Measurements from ENCODE around the gene EIF3I.

The EIF3I gene

DNA sequence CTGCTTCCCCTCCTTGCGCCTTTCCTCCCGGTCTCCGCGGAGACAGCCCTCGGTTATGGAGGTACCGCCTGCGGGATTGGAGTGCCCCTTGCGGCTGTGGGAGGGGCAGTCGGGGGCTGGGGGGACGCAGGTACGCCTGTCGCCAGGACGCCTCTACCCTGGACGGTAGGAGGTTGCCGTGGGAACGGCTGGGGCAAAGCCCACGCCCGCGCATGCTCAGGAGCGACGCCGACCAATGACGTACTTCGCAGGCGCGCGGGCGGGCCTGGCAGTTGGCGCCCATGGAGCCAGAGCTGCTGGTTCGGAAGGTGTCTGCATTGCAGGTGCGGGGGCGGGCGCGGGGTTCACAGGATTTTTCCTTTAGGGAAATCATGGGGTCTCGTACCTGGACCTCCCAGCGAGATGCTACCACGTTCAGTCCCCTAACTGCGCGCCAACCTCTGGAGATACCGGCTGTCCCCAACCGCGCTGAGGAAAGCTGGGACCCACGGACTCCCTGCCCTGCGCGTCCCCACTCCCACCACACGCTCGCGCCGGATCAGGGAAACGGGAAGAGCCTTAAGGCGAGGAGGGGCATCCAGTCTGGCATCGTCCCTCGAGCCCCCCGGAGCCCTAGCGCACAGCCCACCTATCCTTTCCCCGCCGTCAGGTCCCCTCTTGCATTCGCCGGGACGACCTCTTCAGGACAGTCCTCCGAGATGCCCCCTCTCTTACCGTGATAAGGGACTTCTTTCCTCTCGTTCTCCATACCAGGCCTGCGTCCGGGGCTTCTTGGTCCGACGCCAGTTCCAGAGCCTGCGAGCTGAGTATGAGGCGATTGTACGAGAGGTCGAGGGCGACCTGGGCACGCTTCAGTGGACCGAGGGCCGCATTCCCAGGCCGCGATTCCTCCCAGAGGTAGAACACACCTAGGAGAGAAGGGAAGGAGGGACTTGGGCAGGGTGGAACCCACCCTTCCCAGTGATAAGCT is 16.5 kb upstream of the EIF3I start, which contains the start of gene IQCC:
Gene IQCC (plus strand): TSS at position 271 of the 970 bp plus-strand sequence. CDS start 11 bp downstream, at position 282.
- H3K14ac ChIP-seq (ENCODE audit: low read length) = peak within 1 kb of the TSS; percentile 63
- H2BK120ac ChIP-seq (ENCODE audit: low read depth, low read length) = no peak within 1 kb of the TSS
- H4K8ac ChIP-seq (ENCODE audit: low read depth, low read length) = peak within 1 kb of the TSS; percentile 95
- H3K9ac ChIP-seq (ENCODE audit: low read depth, low read length, poor library complexity) = peak within 1 kb of the TSS; percentile 99
- no peak within 1 kb of the TSS for H2BK5ac ChIP-seq (ENCODE audit: low read length)
- no CpG with 5 or more reads among the region's 77 CpGs for WGBS, 2 donors (ENCODE audit: extremely low coverage in 2 of 2, insufficient read length in 2 of 2, insufficient replicate concordance in 1 of 2)
- H3K4me1 ChIP-seq (ENCODE audit: control insufficient read depth in 2 of 2, insufficient read depth in 1 of 2, low read depth in 1 of 2, low read length in 2 of 2) = peaks cover 8 to 15% of the 10 kb centered on the region in 2 donors
- no peak within 1 kb of the TSS for H4K91ac ChIP-seq (ENCODE audit: low read depth, low read length, poor library complexity)
- peak; percentile 84 for DNase-seq (ENCODE audit: low spot score)
- H3K36me3 ChIP-seq (replicated peaks in 1 of 2; ENCODE audit: control insufficient read depth in 2 of 2, insufficient read depth in 2 of 2, low read length in 2 of 2) = peaks cover 6 to 29% of the 10 kb centered on the region in 2 donors
- peak within 1 kb of the TSS; percentile 96 for H3K4me2 ChIP-seq (ENCODE audit: insufficient read depth, low read length, poor library complexity, severe bottlenecking)
- peak within 1 kb of the TSS; percentile 94 for H3K18ac ChIP-seq (ENCODE audit: low read length)
- H3K27ac ChIP-seq (replicated peaks; ENCODE audit: low read length) = no peak within 1 kb of the TSS
- peak within 1 kb of the TSS; percentile 85 for H2AFZ ChIP-seq (ENCODE audit: low read length)
- H3K4me3 ChIP-seq (ENCODE audit: low read length in 2 of 2) = peak within 1 kb of the TSS; percentile 72 to 83
- H3K27me3 ChIP-seq (ENCODE audit: control insufficient read depth in 3 of 3, insufficient read depth in 3 of 3, low read depth in 1 of 3, low read length in 3 of 3) = peaks cover 0 to 2% (median 0%) of the 10 kb centered on the region in 3 experiments
- H2BK12ac ChIP-seq (ENCODE audit: low read length) = peak within 1 kb of the TSS; percentile 95
- peaks cover 9% of the 10 kb centered on the region for H3K79me1 ChIP-seq (ENCODE audit: low read depth, low read length)
- peak within 1 kb of the TSS; percentile 90 for H3K23ac ChIP-seq (ENCODE audit: low read depth, low read length, poor library complexity)
- H3K9me3 ChIP-seq (replicated peaks in 1 of 2; ENCODE audit: control insufficient read depth in 2 of 2, insufficient read depth in 1 of 2, low read depth in 1 of 2, low read length in 2 of 2) = no peaks in the 10 kb centered on the region
- peak within 1 kb of the TSS; percentile 10 for H2BK15ac ChIP-seq (ENCODE audit: low read length)
- peak within 1 kb of the TSS; percentile 99 for H2AK5ac ChIP-seq (ENCODE audit: low read depth, low read length)
- peak within 1 kb of the TSS; percentile 93 for H3K4ac ChIP-seq (ENCODE audit: low read length)

DNA sequence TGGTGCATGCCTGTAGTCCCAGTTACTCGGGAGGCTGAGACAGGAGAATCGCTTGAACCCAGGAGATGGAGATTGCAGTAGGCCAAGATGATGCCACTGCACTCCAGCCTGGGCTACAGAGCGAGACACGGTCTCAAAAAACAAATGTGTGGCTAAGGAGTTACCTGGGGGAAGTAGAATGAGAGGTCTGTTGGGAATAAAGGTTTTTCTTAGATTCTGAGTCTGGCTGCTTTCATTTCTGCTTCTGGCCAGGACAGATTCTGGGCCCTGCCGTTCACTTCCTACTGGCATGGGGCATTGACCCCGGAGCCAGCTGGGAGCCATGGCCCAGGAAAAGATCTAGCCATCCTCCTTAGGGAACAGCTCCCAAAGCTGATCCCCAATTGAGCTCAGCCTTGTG is 13.7 kb upstream of the EIF3I start:
- no CpG with 5 or more reads among the region's 6 CpGs for WGBS, 2 donors (ENCODE audit: extremely low coverage in 2 of 2, insufficient read length in 2 of 2, insufficient replicate concordance in 1 of 2)
- no peak for DNase-seq (ENCODE audit: low spot score)
- Histone ChIP-seq H3K27ac (replicated peaks; ENCODE audit: low read length) (no peak overlapping the region), H3K9me3 (replicated peaks in 1 of 2; ENCODE audit: control insufficient read depth in 2 of 2, insufficient read depth in 1 of 2, low read depth in 1 of 2, low read length in 2 of 2) (no peaks in the 10 kb centered on the region), H3K4me1 (ENCODE audit: control insufficient read depth in 2 of 2, insufficient read depth in 1 of 2, low read depth in 1 of 2, low read length in 2 of 2) (peaks cover 2 to 11% of the 10 kb centered on the region in 2 donors), H4K8ac (ENCODE audit: low read depth, low read length) (no peak overlapping the region), H2BK120ac (ENCODE audit: low read depth, low read length) (no peak overlapping the region), H3K23ac (ENCODE audit: low read depth, low read length, poor library complexity) (no peak overlapping the region), H3K4me2 (ENCODE audit: insufficient read depth, low read length, poor library complexity, severe bottlenecking) (no peak overlapping the region), H2BK12ac (ENCODE audit: low read length) (no peak overlapping the region), H2BK5ac (ENCODE audit: low read length) (no peak overlapping the region), H3K79me1 (ENCODE audit: low read depth, low read length) (peaks cover 9% of the 10 kb centered on the region), H2BK15ac (ENCODE audit: low read length) (no peak overlapping the region), H4K91ac (ENCODE audit: low read depth, low read length, poor library complexity) (no peak overlapping the region), H3K9ac (ENCODE audit: low read depth, low read length, poor library complexity) (no peak overlapping the region), H2AFZ (ENCODE audit: low read length) (no peak overlapping the region), H3K27me3 (ENCODE audit: control insufficient read depth in 3 of 3, insufficient read depth in 3 of 3, low read depth in 1 of 3, low read length in 3 of 3) (peaks cover 0 to 2% (median 0%) of the 10 kb centered on the region in 3 experiments), H3K14ac (ENCODE audit: low read length) (no peak overlapping the region), H3K4ac (ENCODE audit: low read length) (no peak overlapping the region), H3K36me3 (replicated peaks in 1 of 2; ENCODE audit: control insufficient read depth in 2 of 2, insufficient read depth in 2 of 2, low read length in 2 of 2) (peaks cover 6 to 29% of the 10 kb centered on the region in 2 donors), H3K4me3 (ENCODE audit: low read length in 2 of 2) (no peak overlapping the region), H3K18ac (ENCODE audit: low read length) (no peak overlapping the region), H2AK5ac (ENCODE audit: low read depth, low read length) (no peak overlapping the region)

DNA sequence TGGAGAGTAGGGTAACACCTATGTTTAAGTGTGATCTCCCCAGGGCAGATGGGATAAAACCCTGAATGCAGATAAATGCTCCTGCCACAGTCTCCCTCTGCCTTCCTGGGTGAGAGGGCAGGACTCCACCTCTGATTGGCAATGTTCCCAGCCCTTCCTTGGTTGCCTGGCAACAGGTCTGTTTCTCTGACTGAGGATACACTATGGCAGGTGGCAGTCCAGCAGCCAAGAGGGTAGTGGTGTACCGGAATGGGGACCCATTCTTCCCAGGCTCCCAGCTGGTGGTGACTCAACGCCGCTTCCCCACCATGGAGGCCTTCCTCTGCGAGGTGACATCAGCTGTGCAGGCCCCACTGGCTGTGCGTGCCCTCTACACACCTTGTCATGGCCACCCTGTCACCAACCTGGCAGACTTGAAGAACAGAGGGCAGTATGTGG is 13.3 kb upstream of the EIF3I start, which contains the start of gene DCDC2B:
Gene DCDC2B (plus strand): TSS at position 199 of the 438 bp plus-strand sequence. CDS start 5 bp downstream, at position 204.
- H3K27me3 ChIP-seq (ENCODE audit: control insufficient read depth in 3 of 3, insufficient read depth in 3 of 3, low read depth in 1 of 3, low read length in 3 of 3) = peaks cover 0 to 2% (median 0%) of the 10 kb centered on the region in 3 experiments
- H2BK5ac ChIP-seq (ENCODE audit: low read length) = no peak within 1 kb of the TSS
- no peak within 1 kb of the TSS for H3K9ac ChIP-seq (ENCODE audit: low read depth, low read length, poor library complexity)
- H3K27ac ChIP-seq (replicated peaks; ENCODE audit: low read length) = no peak within 1 kb of the TSS
- H3K18ac ChIP-seq (ENCODE audit: low read length) = no peak within 1 kb of the TSS
- H3K4ac ChIP-seq (ENCODE audit: low read length) = no peak within 1 kb of the TSS
- no peak within 1 kb of the TSS for H3K4me2 ChIP-seq (ENCODE audit: insufficient read depth, low read length, poor library complexity, severe bottlenecking)
- H3K9me3 ChIP-seq (replicated peaks in 1 of 2; ENCODE audit: control insufficient read depth in 2 of 2, insufficient read depth in 1 of 2, low read depth in 1 of 2, low read length in 2 of 2) = no peaks in the 10 kb centered on the region
- no peak within 1 kb of the TSS for H2BK120ac ChIP-seq (ENCODE audit: low read depth, low read length)
- no peak within 1 kb of the TSS for H4K8ac ChIP-seq (ENCODE audit: low read depth, low read length)
- H2BK12ac ChIP-seq (ENCODE audit: low read length) = no peak within 1 kb of the TSS
- H3K79me1 ChIP-seq (ENCODE audit: low read depth, low read length) = peaks cover 9% of the 10 kb centered on the region
- DNase-seq (ENCODE audit: low spot score) = no peak
- no peak within 1 kb of the TSS for H2BK15ac ChIP-seq (ENCODE audit: low read length)
- H3K14ac ChIP-seq (ENCODE audit: low read length) = no peak within 1 kb of the TSS
- peaks cover 6 to 31% of the 10 kb centered on the region in 2 donors for H3K36me3 ChIP-seq (replicated peaks in 1 of 2; ENCODE audit: control insufficient read depth in 2 of 2, insufficient read depth in 2 of 2, low read length in 2 of 2)
- no peak within 1 kb of the TSS for H2AK5ac ChIP-seq (ENCODE audit: low read depth, low read length)
- no peak within 1 kb of the TSS for H2AFZ ChIP-seq (ENCODE audit: low read length)
- peaks cover 2 to 11% of the 10 kb centered on the region in 2 donors for H3K4me1 ChIP-seq (ENCODE audit: control insufficient read depth in 2 of 2, insufficient read depth in 1 of 2, low read depth in 1 of 2, low read length in 2 of 2)
- no CpG with 5 or more reads among the region's 5 CpGs for WGBS, 2 donors (ENCODE audit: extremely low coverage in 2 of 2, insufficient read length in 2 of 2, insufficient replicate concordance in 1 of 2)
- peak within 1 kb of the TSS; percentile 56 for H3K23ac ChIP-seq (ENCODE audit: low read depth, low read length, poor library complexity)
- no peak within 1 kb of the TSS for H4K91ac ChIP-seq (ENCODE audit: low read depth, low read length, poor library complexity)
- no peak within 1 kb of the TSS for H3K4me3 ChIP-seq (ENCODE audit: low read length in 2 of 2)
